ENCODE measurements around the gene LRRTM4. TPM values are rescaled to one million over a fixed set of nuclear protein-coding genes. Genes with fewer than 3 reads are reported as not detected.

LRRTM4 gene
- total and polyA plus RNA-seq, 2 of the 13 experiments (the other 11 are each of a cell fraction or from before 2014, with no cell fraction given), result 1.2 TPM

DNA sequence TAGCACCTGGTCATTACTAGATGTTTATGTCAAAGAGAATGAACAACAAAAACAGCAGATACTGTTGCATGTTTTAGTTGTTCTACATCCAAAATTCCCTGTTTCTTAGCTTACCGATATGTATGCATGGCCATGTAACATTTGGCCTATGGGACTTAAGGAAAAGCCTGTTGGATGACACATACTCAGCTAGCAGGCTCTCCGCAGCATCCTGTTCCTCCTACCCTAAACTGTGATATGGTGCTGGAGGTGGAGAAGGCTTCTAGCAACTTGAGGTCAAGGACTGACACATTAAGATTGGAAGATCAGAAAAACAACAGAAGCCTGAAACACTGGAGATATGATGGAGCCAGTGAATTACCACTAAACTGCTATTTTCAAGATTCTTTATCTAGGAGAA is 537.8 kb downstream of the LRRTM4 start (continued):
- TF ChIP-seq ONECUT2 (CRISPR knock-in tag; IDR thresholded peaks at IDR 0.05) (no peak), RFX5 (IDR thresholded peaks at IDR 0.05; ENCODE audit: low read depth, low read length) (no peak), CEBPB (IDR thresholded peaks at IDR 0.05; ENCODE audit: borderline replicate concordance, low read depth, low read length) (no peak), KLF11 (CRISPR knock-in tag; IDR thresholded peaks at IDR 0.05) (no peak), U2AF2 (IDR thresholded peaks at IDR 0.05; ENCODE audit: low read depth, low read length) (no peak)
- TF ChIP-seq, protein P1, sequence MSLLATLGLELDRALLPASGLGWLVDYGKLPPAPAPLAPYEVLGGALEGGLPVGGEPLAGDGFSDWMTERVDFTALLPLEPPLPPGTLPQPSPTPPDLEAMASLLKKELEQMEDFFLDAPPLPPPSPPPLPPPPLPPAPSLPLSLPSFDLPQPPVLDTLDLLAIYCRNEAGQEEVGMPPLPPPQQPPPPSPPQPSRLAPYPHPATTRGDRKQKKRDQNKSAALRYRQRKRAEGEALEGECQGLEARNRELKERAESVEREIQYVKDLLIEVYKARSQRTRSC (CRISPR knock-in tag; IDR thresholded peaks at IDR 0.05; ENCODE audit: low read depth), result no peak
- TF ChIP-seq, protein P2, sequence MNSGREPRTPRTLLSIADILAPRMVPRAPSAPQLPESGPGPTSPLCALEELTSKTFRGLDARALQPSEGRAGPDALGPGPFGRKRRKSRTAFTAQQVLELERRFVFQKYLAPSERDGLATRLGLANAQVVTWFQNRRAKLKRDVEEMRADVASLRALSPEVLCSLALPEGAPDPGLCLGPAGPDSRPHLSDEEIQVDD (CRISPR knock-in tag; IDR thresholded peaks at IDR 0.05; ENCODE audit: borderline replicate concordance), result no peak
- TF ChIP-seq, protein P3, sequence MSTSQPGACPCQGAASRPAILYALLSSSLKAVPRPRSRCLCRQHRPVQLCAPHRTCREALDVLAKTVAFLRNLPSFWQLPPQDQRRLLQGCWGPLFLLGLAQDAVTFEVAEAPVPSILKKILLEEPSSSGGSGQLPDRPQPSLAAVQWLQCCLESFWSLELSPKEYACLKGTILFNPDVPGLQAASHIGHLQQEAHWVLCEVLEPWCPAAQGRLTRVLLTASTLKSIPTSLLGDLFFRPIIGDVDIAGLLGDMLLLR (CRISPR knock-in tag; IDR thresholded peaks at IDR 0.05), result no peak

DNA sequence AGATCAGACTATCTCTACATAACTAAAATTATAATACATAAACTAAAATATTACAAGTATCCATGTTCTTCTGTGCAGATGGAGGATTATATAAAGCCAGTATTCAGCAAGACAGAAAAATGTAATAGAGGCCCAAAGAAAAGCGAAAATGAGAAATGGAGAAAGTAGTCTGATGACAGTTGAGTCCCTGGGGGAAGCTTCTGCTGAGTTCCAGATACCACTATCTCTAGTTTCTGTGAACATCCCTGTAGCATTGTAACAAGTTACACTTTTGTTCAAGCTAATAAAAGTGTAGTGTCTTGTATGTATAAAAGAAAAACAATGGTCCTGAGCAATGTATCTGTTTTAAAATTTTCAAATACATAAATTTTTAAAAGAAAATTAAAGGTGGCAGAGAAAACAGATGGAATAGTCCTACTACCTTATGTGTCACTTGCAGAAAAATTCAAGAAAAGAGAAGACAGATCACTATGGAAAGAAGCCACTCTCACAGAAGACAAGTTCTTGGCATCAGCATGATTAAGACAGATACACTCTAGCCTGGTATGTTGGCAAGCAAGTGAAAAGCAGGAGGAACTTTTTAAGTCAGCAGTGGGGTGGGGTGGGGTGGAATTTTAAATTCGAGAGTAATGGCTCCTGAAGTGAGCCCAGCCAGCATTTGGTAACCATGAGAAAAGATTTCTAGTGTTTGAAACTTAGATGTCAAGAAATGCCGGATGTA is 541.9 kb downstream of the LRRTM4 start:
- Histone ChIP-seq H3K4me1 (ENCODE audit: insufficient read depth, low read length) (no peaks in the 10 kb centered on the region), H3K9me3 (ENCODE audit: low read length) (no peaks in the 10 kb centered on the region), H3K27me3 (ENCODE audit: control insufficient read depth in 1 of 2, insufficient read depth in 2 of 2, low read length in 2 of 2) (no peaks in the 10 kb centered on the region), H3K27ac (ENCODE audit: extremely low read length, insufficient read depth, low read length) (no peak overlapping the region), H3K36me3 (replicated peaks in 1 of 2; ENCODE audit: control insufficient read depth in 1 of 2, insufficient read depth in 2 of 2, low read length in 2 of 2) (no peaks in the 10 kb centered on the region), H3K79me2 (ENCODE audit: insufficient read depth, low read length) (no peaks in the 10 kb centered on the region), H2AFZ (ENCODE audit: low read length) (no peak overlapping the region), H3K4me2 (ENCODE audit: low read depth, low read length) (no peak overlapping the region), H3K9ac (ENCODE audit: insufficient read depth, low read depth, low read length) (no peak overlapping the region), H4K20me1 (ENCODE audit: insufficient read depth, low read length) (no peaks in the 10 kb centered on the region), H3K4me3 (replicated peaks in 1 of 3; ENCODE audit: insufficient read depth in 1 of 3, low read depth in 2 of 3, low read length in 3 of 3) (no peak overlapping the region)
- no peak for DNase-seq (ENCODE audit: low spot score)
- no peak for TF ChIP-seq ZNF75D (CRISPR knock-in tag; IDR thresholded peaks at IDR 0.05; ENCODE audit: borderline replicate concordance)
- TF ChIP-seq FOSL1 (CRISPR knock-in tag; IDR thresholded peaks at IDR 0.05; ENCODE audit: borderline replicate concordance), result no peak
- no peak for TF ChIP-seq ZNF552 (CRISPR knock-in tag; IDR thresholded peaks at IDR 0.05; ENCODE audit: borderline replicate concordance)
- TF ChIP-seq MEIS1 (CRISPR knock-in tag; IDR thresholded peaks at IDR 0.05; ENCODE audit: borderline replicate concordance), result no peak
- TF ChIP-seq PITX1 (CRISPR knock-in tag; IDR thresholded peaks at IDR 0.05), result no peak
- TF ChIP-seq, protein P4, sequence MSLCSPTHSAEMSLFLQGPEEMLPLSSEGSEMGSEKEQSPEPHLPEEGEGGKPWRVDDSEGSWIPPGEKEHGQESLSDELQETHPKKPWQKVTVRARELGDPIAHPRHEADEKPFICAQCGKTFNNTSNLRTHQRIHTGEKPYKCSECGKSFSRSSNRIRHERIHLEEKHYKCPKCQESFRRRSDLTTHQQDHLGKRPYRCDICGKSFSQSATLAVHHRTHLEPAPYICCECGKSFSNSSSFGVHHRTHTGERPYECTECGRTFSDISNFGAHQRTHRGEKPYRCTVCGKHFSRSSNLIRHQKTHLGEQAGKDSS (CRISPR knock-in tag; IDR thresholded peaks at IDR 0.05; ENCODE audit: borderline replicate concordance, low read depth), result no peak
- TF ChIP-seq, protein P5, sequence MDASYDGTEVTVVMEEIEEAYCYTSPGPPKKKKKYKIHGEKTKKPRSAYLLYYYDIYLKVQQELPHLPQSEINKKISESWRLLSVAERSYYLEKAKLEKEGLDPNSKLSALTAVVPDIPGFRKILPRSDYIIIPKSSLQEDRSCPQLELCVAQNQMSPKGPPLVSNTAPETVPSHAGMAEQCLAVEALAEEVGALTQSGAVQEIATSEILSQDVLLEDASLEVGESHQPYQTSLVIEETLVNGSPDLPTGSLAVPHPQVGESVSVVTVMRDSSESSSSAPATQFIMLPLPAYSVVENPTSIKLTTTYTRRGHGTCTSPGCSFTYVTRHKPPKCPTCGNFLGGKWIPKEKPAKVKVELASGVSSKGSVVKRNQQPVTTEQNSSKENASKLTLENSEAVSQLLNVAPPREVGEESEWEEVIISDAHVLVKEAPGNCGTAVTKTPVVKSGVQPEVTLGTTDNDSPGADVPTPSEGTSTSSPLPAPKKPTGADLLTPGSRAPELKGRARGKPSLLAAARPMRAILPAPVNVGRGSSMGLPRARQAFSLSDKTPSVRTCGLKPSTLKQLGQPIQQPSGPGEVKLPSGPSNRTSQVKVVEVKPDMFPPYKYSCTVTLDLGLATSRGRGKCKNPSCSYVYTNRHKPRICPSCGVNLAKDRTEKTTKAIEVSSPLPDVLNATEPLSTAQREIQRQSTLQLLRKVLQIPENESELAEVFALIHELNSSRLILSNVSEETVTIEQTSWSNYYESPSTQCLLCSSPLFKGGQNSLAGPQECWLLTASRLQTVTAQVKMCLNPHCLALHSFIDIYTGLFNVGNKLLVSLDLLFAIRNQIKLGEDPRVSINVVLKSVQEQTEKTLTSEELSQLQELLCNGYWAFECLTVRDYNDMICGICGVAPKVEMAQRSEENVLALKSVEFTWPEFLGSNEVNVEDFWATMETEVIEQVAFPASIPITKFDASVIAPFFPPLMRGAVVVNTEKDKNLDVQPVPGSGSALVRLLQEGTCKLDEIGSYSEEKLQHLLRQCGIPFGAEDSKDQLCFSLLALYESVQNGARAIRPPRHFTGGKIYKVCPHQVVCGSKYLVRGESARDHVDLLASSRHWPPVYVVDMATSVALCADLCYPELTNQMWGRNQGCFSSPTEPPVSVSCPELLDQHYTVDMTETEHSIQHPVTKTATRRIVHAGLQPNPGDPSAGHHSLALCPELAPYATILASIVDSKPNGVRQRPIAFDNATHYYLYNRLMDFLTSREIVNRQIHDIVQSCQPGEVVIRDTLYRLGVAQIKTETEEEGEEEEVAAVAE (CRISPR knock-in tag; IDR thresholded peaks at IDR 0.05; ENCODE audit: borderline replicate concordance), result no peak
- intact Hi-C loops (cut with micrococcal nuclease; ENCODE audit: unreplicated experiment) (no loop called here), in situ Hi-C loops (cut with HindIII; ENCODE audit: extremely low pct_ligation_motif_present, low pct_unique_long_range_greater_than_20kb) (no loop called here)
- POLR2A ChIA-PET, result no interaction called here
- CTCF ChIA-PET (ENCODE audit: low intra/inter-chr PET ratio, low total read pairs), result no interaction called here
- ATAC-seq, result no peak
- WGBS (ENCODE audit: low lambda C conversion rate), result 13% methylated on average over 3 of the region's 3 CpGs
- BruUV-seq (replicated peaks), result no TSS peak
- no peak for FAIRE-seq
